Kasumi-1 (cell line): ENCODE results near the gene PCBP4.
"Not testable (repeated sequence)": the region's sequence is repeated elsewhere in the genome, so short reads cannot be mapped to it uniquely, and the experiment has no call there.

Experiments used
- DNase-seq, 2 experiments: peaks; one replicate each; lab custom pipeline; 2025; lab: John Stamatoyannopoulos, UW

Gene PCBP4

DNA sequence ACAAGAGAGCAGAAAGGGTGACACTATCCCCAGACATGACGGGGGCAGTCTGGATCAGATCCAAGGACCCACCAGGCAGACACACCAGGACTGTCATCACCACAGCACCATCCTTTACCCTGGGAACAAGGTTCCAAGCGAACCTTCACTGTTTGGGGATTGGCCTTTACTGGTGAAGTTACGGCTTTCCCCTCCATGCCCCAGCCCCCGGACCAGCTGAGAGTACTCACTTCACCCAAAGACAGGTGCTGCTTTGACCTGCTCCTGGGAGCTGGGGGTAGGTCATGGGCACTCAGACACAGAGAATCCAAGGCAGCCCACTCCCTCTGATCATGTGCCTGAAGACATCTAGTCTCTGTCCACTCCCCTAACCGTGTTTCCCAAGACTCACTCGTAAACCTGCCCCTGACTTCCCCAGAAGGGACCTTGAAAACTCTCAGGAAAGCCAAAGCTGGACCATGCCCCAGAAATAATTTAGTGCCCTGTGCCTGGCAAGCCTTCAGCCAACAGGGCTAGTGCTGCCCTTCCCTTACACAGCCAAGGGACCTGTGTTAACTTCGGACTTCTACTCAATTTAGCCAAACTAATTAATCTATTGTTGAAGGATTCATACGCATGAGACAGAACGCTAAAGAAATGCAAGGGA lies 28.4 kb downstream of the PCBP4 start:
- no peak for DNase-seq

DNA sequence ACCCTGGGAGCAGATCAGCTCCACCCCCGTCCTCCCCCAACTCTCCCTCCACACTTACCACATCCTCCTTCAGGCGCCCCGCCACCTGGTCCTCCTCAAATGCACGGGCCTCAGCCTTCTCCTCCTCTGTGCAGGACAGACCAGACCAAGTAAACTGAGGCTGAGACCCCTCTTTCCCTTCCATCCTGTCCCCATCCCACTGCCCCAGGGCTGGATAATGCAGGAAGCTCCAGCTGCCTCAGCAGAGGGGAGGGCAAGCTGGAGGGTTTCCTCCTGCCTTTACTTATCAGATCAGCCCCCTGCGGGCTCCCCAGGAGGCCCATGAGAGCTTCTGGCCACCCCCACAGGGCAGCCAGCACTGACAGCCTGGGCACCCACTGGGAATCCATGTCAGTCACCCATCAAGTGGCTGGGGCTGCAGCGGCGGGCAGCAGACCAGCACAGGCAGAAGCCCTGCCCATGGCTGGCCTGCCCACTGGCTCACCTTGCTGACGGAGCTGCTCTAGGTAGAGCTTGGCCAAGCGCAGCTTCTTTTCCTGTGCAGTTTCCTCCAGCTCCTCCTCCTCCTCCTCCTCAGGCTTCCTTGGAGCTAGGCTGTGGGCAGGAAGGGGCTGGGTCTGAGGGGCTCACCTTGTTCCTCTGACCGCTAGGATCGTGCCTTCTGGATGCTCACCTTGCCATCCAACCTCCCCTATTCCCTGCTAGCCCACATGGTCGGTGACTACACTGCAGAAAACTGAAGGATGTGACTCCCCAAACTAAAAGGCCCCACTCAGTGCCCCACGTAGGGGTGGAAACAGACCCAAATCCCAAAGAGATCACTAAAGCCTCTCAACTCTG lies 29.4 kb downstream of the PCBP4 start:
- no peak for DNase-seq

DNA sequence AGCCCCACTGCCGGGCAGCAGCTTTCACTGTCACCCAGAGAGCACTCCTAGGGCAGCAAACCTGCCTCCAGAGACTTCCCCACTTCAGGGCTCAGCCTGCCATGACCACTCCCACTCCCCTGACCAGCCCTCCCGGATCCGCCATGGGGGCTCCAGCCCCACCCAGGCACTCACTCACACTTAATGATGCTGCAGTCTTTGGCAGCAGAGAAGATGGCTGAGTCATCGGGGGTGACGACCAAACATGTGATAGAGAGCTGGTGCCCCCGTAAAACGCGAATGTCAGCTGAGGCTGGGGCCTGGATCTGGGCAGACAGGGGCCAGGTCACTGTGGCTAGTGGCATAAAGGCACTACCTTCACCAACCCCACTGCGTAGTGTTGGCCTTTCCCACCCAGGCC lies 30.2 kb downstream of the PCBP4 start:
- DNase-seq, result no peak

DNA sequence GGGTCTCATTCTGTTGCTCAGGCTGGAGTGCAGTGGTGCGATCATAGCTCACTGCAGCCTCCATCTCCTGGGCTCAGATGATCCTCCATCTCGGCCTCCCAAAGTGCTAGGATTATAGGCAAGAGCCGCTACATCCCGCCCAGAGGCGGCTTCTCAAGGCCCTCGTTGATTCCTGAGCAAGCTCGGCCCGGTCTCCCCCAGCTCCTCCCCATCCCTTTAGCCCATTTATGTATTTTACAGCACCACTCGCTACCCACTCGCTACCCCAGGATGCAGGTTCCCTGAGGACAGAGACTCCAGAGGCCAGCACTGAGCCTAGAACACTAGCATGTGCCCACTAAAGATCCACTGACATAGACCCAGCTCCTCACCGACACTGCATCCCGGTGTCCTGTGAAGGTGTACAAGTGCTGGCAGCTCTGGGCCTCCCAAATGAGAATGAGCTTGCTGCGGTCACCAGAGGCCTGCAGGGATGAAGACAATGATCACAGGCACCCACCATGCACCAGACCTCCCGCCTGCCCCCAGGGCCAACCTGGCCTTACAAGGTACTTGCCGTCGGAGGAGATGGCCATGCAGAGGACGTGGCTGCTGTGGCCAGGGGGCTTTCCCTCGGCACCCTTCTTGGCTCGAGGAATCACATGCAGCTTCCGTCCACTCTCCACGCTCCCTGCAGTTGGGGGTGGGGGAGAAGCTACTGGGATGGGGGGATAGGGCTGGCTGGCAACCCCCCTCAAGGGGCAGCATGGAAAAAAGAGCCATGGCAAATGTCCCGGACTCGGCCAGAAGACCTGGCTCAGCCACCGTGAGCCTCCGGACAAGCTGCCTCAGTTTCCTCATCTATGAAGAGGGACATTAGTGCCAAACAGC lies 31.1 kb downstream of the PCBP4 start:
- no peak for DNase-seq

DNA sequence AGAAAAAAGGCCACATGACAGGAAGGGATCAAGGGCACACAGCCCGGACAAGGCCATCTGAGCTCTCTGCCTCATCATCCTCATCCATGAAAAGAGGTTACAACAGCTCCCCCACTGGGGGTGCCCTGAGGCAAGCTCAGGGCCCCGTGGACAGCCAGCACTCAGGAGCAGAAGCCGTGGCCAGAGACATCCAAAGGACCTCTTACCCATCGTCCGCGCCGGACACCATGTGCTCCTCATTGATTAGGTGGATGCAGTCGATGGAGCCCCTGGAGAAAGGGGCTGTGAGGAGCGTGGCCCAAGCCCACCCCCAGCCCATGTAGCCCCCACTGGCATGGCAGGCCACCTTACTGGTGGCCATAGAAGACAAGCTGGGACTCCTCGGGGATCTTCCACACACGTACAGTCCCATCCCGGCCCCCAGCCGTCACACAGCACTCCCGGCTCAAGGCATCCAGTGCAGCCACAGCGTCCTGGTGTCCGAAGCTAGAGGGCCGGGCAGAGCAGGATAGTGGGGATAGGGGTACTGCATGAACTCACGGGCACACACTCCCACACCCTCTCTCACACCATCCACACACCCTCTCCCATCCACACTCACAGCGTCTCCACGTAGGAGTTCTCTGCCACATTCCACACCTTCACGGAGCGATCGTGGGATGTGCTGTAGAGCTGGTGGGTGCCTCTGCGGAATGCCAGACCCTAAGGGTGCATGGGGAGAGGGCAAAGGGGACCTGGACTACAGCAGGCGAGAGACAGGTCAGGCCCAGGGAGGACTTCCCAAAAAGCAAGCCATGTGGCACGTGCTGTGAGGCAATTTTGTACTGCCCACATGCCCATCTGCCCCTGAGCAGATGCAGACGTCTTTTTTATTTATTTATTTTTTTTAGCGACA lies 32.0 kb downstream of the PCBP4 start:
- no peak for DNase-seq

DNA sequence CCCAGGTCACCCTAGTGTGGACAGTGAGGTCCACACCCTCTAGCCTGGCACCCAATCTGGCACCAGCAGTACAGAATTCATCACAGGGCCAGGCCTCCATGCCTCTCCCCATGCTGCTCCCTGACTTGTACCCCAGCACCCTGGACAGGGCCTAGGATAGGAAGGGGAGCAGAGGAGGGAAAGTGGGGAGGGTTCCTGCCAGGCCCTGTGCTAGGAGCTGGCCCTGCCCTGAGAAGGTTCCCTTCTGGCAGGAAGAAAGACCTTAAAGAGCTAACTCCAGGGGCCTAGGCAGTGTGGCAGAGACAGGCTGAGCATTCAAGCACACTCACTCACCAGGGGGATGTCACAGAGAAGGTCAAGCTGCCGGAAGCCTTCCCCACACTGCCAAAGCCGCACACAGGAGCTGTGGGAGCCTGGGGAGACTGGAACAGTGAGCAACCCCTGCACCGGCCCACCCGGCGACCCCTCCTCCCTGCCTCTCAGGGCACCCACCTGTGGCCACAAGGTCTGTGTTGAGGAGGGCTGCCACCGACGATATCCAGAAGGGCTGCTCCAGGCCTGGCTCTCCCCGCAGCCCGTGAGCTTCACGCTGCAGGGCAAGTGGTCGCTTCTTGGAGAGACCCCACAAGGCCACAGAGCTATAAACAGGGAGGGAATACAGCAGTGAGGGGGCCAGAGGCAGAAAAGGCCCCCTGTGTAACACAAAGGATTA lies 33.0 kb downstream of the PCBP4 start:
- no peak for DNase-seq

DNA sequence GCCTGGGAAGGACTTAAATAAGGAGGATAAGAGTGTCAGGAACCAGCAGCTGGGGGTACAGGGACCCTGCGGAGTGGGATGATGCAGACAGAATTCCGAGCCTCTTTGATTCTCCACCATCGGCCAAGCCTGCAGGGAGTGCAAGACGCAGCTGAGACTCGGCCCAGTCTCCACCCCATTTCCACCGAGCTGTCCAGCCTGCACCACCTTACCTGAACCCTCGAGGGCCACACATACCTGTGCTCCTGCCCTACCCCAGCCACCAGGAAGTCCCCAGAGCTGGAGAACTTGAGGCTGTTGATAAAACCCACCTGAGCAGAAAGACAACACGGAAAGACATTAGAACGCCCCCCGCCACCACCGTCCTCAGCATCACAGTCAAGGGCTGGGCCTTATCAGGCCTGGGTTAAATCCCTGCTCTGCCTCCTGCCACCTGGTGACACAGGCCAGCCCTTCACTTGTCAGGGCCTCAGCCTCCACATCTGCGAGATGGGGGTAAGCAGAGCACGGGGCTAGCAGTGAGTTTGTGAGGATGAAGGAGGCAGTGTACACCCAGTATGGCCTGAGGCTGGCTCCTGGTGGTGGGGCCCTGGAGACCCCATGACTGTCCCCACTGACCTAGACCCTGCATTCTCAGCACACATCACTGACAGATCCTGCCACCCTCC lies 33.6 kb downstream of the PCBP4 start:
- DNase-seq, result no peak

DNA sequence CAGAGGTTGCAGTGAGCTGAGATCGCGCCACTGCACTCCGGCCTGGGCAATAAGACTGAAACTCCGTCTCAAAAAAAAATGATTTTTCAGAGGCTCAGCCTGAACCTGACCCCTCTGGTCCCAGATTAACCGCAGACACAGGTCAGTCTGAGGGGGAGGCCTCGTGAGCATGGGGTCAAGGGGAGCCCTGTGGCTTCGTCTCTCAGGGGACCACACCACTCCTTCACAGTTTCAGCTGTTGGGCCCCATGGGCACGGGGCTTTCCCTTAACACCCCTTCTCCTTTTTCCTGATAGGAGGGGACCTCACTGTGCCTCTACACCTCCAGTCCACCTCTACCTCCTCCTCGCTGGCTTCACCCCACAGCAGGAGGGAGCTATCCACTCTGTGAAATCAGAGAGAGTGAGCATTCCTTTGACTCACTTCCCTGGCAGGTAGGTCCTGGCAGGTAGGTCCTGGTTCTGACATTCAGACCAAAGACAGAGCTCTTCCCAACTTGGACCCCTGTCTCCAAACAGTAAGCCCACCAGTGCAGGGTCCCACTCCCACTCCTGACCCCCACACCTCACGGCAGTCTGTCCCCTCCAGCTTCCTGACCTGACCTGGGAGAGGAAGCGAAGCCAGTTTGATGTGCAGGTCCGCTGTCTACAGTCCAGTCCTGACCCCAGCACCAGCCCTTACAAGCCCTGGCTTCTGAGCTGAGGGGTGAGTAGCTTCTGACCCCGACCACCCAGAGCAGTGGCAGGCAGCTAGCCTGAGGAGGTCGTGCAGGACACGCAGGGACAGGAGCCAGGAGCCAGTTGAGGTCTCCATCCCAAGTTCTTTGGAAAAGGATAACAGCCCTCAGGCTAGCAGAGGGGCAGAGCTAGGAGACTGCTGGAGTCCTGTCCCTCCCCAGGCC lies 34.5 kb downstream of the PCBP4 start:
- DNase-seq, result no peak

DNA sequence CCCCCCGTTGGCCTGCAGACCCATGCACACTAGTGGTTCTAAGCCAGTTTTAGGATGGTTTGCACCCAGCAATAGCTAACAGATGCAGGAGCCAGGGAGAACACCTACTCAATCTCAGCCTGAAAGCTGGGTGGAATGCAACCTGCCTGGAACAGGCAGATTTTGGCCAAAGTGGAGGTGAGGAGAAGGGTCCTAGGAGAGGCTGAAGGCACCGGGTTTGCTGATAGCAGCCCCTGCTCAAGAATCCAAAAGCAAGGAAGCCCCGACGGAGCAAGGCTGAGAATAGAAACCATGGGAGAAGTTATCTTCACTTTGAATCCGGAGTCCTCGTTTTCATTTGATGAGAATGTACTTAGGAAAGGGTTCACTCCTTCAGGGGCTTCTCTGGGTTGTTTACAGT lies 35.5 kb downstream of the PCBP4 start:
- DNase-seq, result no peak

DNA sequence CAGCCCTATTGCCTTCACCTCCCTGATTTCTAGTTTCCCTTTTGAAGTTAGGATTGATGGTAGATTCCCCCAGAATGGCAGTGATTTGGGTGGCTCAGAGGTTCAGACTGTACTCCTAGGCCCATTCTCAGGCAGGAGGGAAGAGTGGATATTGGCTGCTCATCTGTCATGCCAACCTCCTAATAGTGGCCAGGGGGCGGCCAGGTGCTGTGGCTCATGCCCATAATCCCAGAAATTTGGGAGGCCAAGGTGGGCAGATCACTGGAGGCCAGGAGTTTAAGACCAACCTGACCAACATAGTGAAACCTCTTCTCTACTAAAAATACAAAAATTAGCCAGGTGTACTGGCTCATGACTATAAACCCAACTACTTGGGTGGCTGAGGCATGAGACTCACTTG lies 36.8 kb downstream of the PCBP4 start:
- DNase-seq, result no peak

DNA sequence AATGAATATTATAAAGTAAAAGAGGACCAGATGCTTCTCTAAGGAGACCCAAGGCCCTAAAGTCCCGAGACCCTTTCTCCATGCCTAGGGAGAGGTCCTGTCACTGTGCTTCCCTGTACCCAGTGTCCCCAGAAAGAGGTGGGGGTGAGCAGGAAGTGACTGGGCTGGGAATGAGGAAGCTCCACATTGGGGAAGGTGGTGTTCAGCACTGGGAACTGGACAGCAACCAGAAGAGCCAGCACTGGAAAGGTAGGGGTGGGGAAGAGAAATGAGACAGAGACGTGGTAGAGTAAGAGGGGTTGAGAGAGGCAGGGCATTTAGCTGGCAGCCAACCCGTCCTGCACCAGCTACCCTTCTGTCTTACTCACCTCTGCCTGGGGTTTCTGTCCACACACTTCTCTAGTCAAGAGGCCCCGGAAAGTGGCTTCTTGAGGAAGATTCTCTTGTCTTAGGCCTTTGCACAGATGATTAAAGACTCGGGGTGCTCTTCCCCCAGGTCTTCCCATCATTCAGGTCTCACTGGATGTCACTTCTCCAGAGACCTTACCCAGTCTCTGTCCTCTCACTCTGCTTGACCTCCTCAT lies 37.7 kb downstream of the PCBP4 start:
- DNase-seq, result peak; percentile 46 to 47

DNA sequence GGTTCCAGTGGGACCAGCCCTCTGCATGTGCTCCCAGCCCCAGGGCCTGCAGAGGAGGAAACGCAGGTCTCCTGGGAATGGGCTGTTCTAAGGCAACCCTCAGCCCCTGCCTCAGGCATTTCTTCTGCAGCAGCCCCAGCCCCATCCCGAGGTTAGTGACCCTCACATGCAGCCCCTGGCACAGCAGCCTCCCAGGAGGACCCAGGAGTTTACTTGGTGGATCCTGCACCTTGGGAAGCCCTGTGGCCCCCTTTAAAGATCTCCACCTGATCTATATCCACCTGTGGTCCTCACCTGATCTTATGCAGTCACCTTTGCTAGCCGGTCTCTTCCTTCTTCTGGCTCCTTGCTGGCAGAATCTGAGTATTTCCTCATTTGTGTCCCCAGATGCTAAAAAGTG lies 38.3 kb downstream of the PCBP4 start:
- DNase-seq, result not testable (repeated sequence)

DNA sequence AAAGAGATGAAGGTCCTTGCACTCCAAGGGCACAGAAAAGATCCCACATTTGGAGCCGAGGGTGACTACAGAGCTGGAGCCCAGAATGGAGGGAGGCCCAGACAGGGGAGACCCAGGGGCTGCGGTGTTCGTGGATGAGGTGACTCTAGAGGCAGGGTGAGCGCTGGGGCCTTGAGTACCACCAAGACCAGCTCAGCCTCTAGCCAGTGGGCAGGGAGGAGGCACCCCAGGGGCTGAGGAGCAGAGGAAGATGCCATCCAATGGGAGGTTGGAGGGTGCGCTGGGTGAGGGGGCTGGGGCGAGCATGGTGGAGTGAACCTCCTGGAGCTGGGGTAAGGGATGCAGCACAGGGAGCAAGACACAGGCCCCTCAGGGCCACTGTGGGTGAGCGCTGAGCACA lies 38.8 kb downstream of the PCBP4 start:
- DNase-seq, result no peak

DNA sequence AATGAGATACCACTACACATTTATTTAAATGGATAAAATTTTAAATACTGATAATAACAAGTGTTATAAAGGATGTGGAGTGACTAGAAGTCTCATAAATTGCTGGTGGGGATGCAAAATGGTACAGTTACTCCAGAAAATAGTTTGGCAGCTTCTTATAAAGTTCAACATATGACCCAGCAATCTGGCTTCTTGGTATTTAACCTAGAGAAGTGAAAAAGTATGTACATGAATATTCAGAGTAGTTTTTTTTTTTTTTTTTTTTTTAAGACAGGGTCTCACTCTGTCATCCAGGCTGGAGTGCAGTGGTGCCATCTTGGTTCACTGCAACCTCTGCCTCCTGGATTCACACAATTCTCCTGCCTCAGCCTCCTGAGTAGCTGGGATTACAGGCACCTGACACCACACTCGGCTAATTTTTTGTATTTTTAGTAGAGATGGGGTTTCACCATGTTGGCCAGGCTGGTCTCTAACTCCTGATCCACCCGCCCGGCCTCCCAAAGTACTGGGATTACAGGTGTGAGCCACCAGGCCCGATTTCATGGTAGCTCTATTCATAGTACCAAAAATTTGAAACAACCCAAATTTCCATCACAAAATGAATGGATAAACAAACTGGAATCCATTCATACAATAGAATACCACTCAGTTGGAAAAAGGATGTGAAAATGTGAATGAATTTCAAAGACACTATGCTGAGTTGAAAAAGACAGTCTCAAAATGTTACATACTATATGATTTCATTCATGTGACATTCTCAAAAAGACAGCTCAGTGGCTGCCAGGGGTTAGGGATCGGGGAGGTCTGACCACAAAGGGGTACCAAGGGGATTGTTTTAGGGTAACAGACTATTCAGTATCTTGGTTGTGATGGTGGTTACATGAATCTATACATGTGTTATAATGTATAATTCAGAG lies 39.9 kb downstream of the PCBP4 start:
- DNase-seq, result no peak

DNA sequence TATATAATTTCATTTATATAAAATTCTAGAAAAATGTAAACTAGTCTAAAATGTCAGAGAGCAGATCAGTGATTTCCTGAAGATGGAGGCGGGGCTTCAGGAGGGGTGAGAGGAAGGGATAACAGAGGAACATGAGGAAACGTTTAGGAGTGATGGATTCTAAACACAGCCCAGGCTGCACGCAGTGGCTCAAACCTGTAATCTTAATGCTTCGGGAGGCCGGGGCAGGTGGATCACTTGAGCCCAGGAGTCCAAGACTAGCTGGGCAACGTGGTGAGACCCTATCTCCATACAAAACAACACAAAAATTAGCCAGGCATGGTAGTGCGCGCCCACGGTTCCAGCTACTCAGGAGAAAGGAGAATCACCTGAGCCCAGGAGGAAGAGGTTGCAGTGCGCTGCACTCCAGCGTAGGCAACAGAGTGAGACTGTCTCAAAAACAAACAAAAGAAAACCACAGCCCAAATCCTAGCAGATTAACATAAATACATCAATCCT lies 46.1 kb downstream of the PCBP4 start:
- no peak for DNase-seq

DNA sequence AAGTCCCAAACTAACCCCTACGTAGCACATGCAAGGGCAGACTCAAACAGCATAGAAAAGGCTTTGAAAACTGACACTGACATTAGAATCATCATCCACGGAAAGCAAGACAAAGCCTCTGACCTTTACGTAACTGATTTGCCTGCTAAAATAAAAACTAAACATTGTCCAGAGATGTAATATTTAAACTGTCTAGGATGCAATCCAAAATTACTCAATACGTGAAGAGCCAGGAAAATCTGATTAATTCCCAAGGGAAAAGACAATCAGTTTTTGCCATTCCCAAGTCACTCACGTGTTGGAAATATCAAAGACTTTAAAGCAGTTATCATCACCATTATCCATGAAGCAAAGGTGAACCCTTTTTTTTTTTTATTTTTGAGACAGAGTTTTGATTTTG lies 50.8 kb downstream of the PCBP4 start:
- DNase-seq, result no peak

DNA sequence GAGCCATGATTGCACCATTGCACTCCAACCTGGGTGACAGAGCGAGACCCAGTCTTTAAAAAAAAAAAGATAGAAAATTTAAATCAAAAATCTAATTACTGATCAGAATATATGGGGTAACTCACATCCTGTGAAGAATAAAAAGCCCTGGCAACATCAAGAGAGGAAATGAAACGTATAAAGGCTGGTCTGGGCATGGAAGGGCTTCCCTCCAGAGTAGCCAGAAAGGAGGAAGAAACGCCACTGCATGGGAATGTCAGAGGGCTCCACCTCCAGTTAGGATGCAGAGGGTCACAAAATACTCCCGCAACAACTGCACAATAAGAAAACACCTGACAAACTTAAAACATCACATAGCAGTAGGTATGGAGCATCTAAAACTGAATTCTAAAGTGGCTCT lies 59.2 kb downstream of the PCBP4 start:
- DNase-seq, result no peak
